K562 (cell line): ENCODE results near the gene EFCAB13. TPM values are rescaled to one million over a fixed set of nuclear protein-coding genes. Genes with fewer than 3 reads are reported as not detected.

ENCODE experiments used
- ATAC-seq: fragments of 200-7000 bp; cut with Tn5 transposase; 3 replicates; pipeline ENCODE4 v1.9.1; 2020; ENCODE audit warnings: moderate library complexity
- BruUV-seq: library from RNA; stranded (reverse); fragments of 400-500 nt; replicated peaks from 2 replicates; lab custom pipeline; 2021; lab: Mats Ljungman, UMichigan
- CTCF ChIA-PET: fragments of 300-600 bp; formaldehyde crosslinking; extraction: SDS; loops from one replicate; lab custom pipeline; 2021; ENCODE audit warnings: low intra/inter-chr PET ratio; lab: Yijun Ruan, JAX
- POLR2A ChIA-PET: fragments of 300-600, 350-650 bp; sonication (Branson Sonifier 250); formaldehyde crosslinking; extraction: SDS; loops from one replicate; lab custom pipeline; 2021; ENCODE audit warnings: antibody characterized with exemption, inconsistent platforms; lab: Yijun Ruan, JAX
- DNase-seq, 4 experiments: peaks; one replicate each; pipeline versions ENCODE4 v3.0.0 to v3.0.0-alpha.2; 2011 to 2018; ENCODE audit warnings: low spot score in 3 of 4, mixed read lengths in 3 of 4; ENCODE audit errors: extremely low read depth in 1 of 4
- FAIRE-seq: peaks from 2 replicates; lab custom pipeline; 2011; peaks lifted over from hg19 to GRCh38; lab: Jason Lieb, UNC
- H2AFZ ChIP-seq: 2 replicates; pipeline ENCODE4 v1.6.0; 2011; ENCODE audit warnings: low read depth, low read length, control low read depth, inconsistent platforms
- H3K27ac ChIP-seq: fragments of 200-600 bp; 3 replicates; pipeline ENCODE4 v1.8.0; 2011; ENCODE audit warnings: low read depth, mild to moderate bottlenecking, control low read depth, inconsistent platforms, low read length, moderate library complexity, mixed read lengths; ENCODE audit errors: extremely low read depth
- H3K27me3 ChIP-seq, 2 experiments: fragments of 300-600 bp in 1 of 2; 2 replicates in 1 of 2; 3 replicates in 1 of 2; pipeline versions ENCODE4 v1.6.0 to v1.8.0; 2011; ENCODE audit warnings: inconsistent platforms in 2 of 2, low read length in 2 of 2, mild to moderate bottlenecking in 1 of 2, mixed read lengths in 1 of 2, moderate library complexity in 1 of 2; ENCODE audit not compliant: control insufficient read depth in 2 of 2, insufficient read depth in 2 of 2
- H3K36me3 ChIP-seq: fragments of 300-600 bp; 3 replicates; pipeline ENCODE4 v1.8.0; 2011; ENCODE audit warnings: mild to moderate bottlenecking, low read length, inconsistent platforms; ENCODE audit not compliant: control insufficient read depth, insufficient read depth
- H3K4me1 ChIP-seq, 2 experiments: fragments of 200-600 bp in 1 of 2; replicated peaks in 1 of 2; 2 replicates in 1 of 2; 3 replicates in 1 of 2; pipeline versions ENCODE4 v1.5.1 to v1.8.0; 2011; ENCODE audit warnings: inconsistent platforms in 2 of 2, low read length in 2 of 2, mild to moderate bottlenecking in 1 of 2, mixed read lengths in 1 of 2, moderate library complexity in 1 of 2; ENCODE audit not compliant: control insufficient read depth in 2 of 2, insufficient read depth in 2 of 2
- H3K4me2 ChIP-seq: 2 replicates; pipeline ENCODE4 v1.6.1; 2011; ENCODE audit warnings: low read length, control low read depth, inconsistent platforms, mixed read lengths; ENCODE audit not compliant: insufficient read depth
- H3K4me3 ChIP-seq: fragments of 200-600 bp; sonication (generic), shearing (Covaris generic); 2 replicates; pipeline ENCODE4 v1.5.1; 2016; ENCODE audit warnings: control low read depth, inconsistent platforms
- H3K79me2 ChIP-seq: fragments of 200-600 bp; 3 replicates; pipeline ENCODE4 v1.8.0; 2011; ENCODE audit warnings: low read length, inconsistent platforms; ENCODE audit not compliant: control insufficient read depth, insufficient read depth
- H3K9ac ChIP-seq, 2 experiments: 2 replicates each; pipeline versions ENCODE4 v1.6.0 to v1.6.1; 2011; ENCODE audit warnings: low read depth in 2 of 2, low read length in 2 of 2, control low read depth in 1 of 2, inconsistent platforms in 1 of 2, mild to moderate bottlenecking in 1 of 2, mixed read lengths in 1 of 2; ENCODE audit not compliant: insufficient read depth in 1 of 2
- H3K9me1 ChIP-seq: one replicate; pipeline ENCODE4 v1.6.0; 2011; ENCODE audit warnings: inconsistent platforms, mild to moderate bottlenecking, low read length, moderate library complexity; ENCODE audit not compliant: control insufficient read depth, insufficient read depth
- H3K9me3 ChIP-seq: replicated peaks from 2 replicates; pipeline ENCODE4 v1.5.1; 2011; ENCODE audit warnings: low read depth, low read length, inconsistent platforms; ENCODE audit not compliant: control insufficient read depth, insufficient read depth
- H4K20me1 ChIP-seq: replicated peaks from 2 replicates; pipeline ENCODE4 v1.6.1; 2011; ENCODE audit warnings: low read length, inconsistent platforms, mixed read lengths; ENCODE audit not compliant: control insufficient read depth, insufficient read depth
- BRF1 ChIP-seq: IDR thresholded peaks from 3 replicates; pipeline ENCODE4 v1.6.1; 2011; ENCODE audit warnings: borderline replicate concordance, mild to moderate bottlenecking; ENCODE audit not compliant: insufficient read length; ENCODE audit errors: extremely low read depth
- CHCHD3 ChIP-seq: fragments of 250-450 bp; sonication (Bioruptor Pico); IDR thresholded peaks from 2 replicates; pipeline ENCODE4 v2.1.2; 2022; ENCODE audit warnings: mild to moderate bottlenecking
- CREBBP ChIP-seq: IDR thresholded peaks from one replicate; pipeline ENCODE4 v1.6.1; 2012; ENCODE audit warnings: low read depth, mild to moderate bottlenecking, control low read depth, inconsistent platforms, low read length
- CREM ChIP-seq: IDR thresholded peaks from 2 replicates; pipeline ENCODE4 v1.6.1; 2014; ENCODE audit warnings: antibody characterized with exemption, low read depth
- ETS1 ChIP-seq: conservative IDR thresholded peaks from 2 replicates; pipeline ENCODE4 v1.6.1; 2011; ENCODE audit warnings: low read depth, mild to moderate bottlenecking, low read length; ENCODE audit not compliant: control insufficient read depth
- FOS ChIP-seq: IDR thresholded peaks from 3 replicates; pipeline ENCODE4 v1.6.1; 2011; ENCODE audit not compliant: insufficient read length; ENCODE audit errors: extremely low read depth
- GATAD2B ChIP-seq: fragments of 450-650 bp; IDR thresholded peaks from 2 replicates; pipeline ENCODE4 v1.6.1; 2017; ENCODE audit warnings: mild to moderate bottlenecking, borderline replicate concordance
- HDGF ChIP-seq: fragments of 450-650 bp; IDR thresholded peaks from 2 replicates; pipeline ENCODE4 v1.6.1; 2016
- HMG20B ChIP-seq: fragments of 250-450 bp; sonication (Bioruptor Pico); IDR thresholded peaks from 2 replicates; pipeline ENCODE4 v1.5.0; 2021; ENCODE audit warnings: mild to moderate bottlenecking
- JUND ChIP-seq, 2 experiments: IDR thresholded peaks; 2 replicates in 1 of 2; 3 replicates in 1 of 2; pipeline ENCODE4 v1.6.1; 2011; ENCODE audit warnings: borderline replicate concordance in 2 of 2, low read depth in 2 of 2, low read length in 2 of 2, improper control_type of control experiment in 1 of 2, missing biosample characterization in 1 of 2, missing genetic modification characterization in 1 of 2, missing genetic modification reagents in 1 of 2
- MXD1 ChIP-seq: fragments of 250-450 bp; sonication (Bioruptor Pico); IDR thresholded peaks from 2 replicates; pipeline ENCODE4 v1.8.0; 2021; ENCODE audit warnings: borderline replicate concordance, mild to moderate bottlenecking, moderate library complexity; ENCODE audit not compliant: poor library complexity, severe bottlenecking
- NR2F6 ChIP-seq: fragments of 450-650 bp; formaldehyde crosslinking; IDR thresholded peaks from 2 replicates; pipeline ENCODE4 v1.4.0; 2020; ENCODE audit warnings: mild to moderate bottlenecking
- PTTG1 ChIP-seq: fragments of 450-650 bp; IDR thresholded peaks from 2 replicates; pipeline ENCODE4 v1.6.1; 2016; ENCODE audit warnings: low read depth, mild to moderate bottlenecking, missing genetic modification characterization, missing compliant biosample characterization
- TAF9B ChIP-seq: fragments of 450-650 bp; IDR thresholded peaks from 2 replicates; pipeline ENCODE4 v1.6.1; 2018; ENCODE audit warnings: mild to moderate bottlenecking; ENCODE audit not compliant: partially characterized antibody
- THRB ChIP-seq: fragments of 450-650 bp; formaldehyde crosslinking; conservative IDR thresholded peaks from 2 replicates; pipeline ENCODE4 v1.4.0; 2022; ENCODE audit warnings: mild to moderate bottlenecking, missing genetic modification characterization
- ZNF253 ChIP-seq: fragments of 250-450 bp; sonication (Bioruptor Pico); conservative IDR thresholded peaks from 2 replicates; pipeline ENCODE4 v1.6.1; 2021; ENCODE audit warnings: mild to moderate bottlenecking
- ZNF41 ChIP-seq: fragments of 250-450 bp; sonication (Bioruptor Pico); conservative IDR thresholded peaks from 2 replicates; pipeline ENCODE4 v1.4.0; 2020; ENCODE audit warnings: mild to moderate bottlenecking
- ZNF444 ChIP-seq: fragments of 250-450 bp; sonication (Bioruptor Pico); IDR thresholded peaks from 2 replicates; pipeline ENCODE4 v1.4.0; 2020; ENCODE audit warnings: mild to moderate bottlenecking, moderate library complexity
- WGBS: fragments of 100-300 bp; shearing (Covaris generic); methylation state at CpG from one replicate; pipeline ENCODE4 v1.1.6; 2016; ENCODE audit warnings: low coverage, mixed read lengths; ENCODE audit not compliant: insufficient coverage; ENCODE audit errors: missing lambda C conversion rate; 5-methylcytosine and 5-hydroxymethylcytosine counted together
- in situ Hi-C: fragments of 300-500 bp; cut with MboI; formaldehyde crosslinking; loops from 4 replicates; pipeline ENCODE4 v1.15.0; 2018; ENCODE audit warnings: inconsistent platforms, mixed read lengths
- intact Hi-C: fragments of 100-400 bp; cut with micrococcal nuclease; formaldehyde crosslinking; loops from 2 replicates; pipeline ENCODE4 v1.14.2; 2022
- polyA plus RNA-seq, 8 experiments: library from polyadenylated mRNA; depleted of rRNA in 4 of 8; stranded (reverse) in 5 of 8; unstranded in 3 of 8; fragments of >200 nt; fragmentation: Nextera tagmentation in 2 of 8; fragmentation: Illumina TruSeq in 1 of 8; extraction: Ambion mirVana in 2 of 8; extraction: Trizol in 1 of 8; gene quantifications; 2 replicates each; pipeline versions ENCODE4 v1.2.1 to v1.2.3, GENCODE V29; 2011 to 2014; ENCODE audit warnings: inconsistent platforms in 1 of 8, missing spikeins in 1 of 8
- total RNA-seq, 7 experiments: library from RNA; depleted of rRNA in 6 of 7; stranded (reverse); fragments of >200 nt in 6 of 7; fragmentation: Illumina TruSeq in 2 of 7; extraction: Trizol in 2 of 7; gene quantifications; 2 replicates each; pipeline versions ENCODE4 v1.2.1 to v1.2.3, GENCODE V29; 2011 to 2021; ENCODE audit warnings: low replicate concordance in 1 of 7

The EFCAB13 gene
- total and polyA plus RNA-seq, 9 of the 15 experiments (the other 6 are each of a cell fraction or from before 2014, with no cell fraction given), result 0.32 to 1.3 (median 0.95) TPM

GRCh38 chr17:47295874-47296255, 27.9 kb upstream of the EFCAB13 start:
- Histone ChIP-seq H3K36me3 (no peaks in the 10 kb centered on the region), H3K79me2 (no peaks in the 10 kb centered on the region), H3K4me2 (no peak overlapping the region), H3K27me3 (no peaks in the 10 kb centered on the region), H3K9me3 (no peaks in the 10 kb centered on the region), H4K20me1 (no peaks in the 10 kb centered on the region), H3K9ac (no peak overlapping the region), H3K9me1 (peaks cover 3% of the 10 kb centered on the region), H2AFZ (no peak overlapping the region), H3K4me1 (peaks cover 27 to 29% of the 10 kb centered on the region in 2 experiments), H3K27ac (no peak overlapping the region), H3K4me3 (no peak overlapping the region)
- in situ Hi-C loops (no loop called here), intact Hi-C loops (no loop called here)
- FAIRE-seq (no peak), ATAC-seq (no peak), DNase-seq (no peak)
- ChIA-PET CTCF (no interaction called here), POLR2A (interaction anchor here (0.9 kb wide), 1 partner anchor 105 kb away, joined by 3 read pairs; no protein-coding TSS in a partner anchor)
- WGBS, result 68% methylated on average over 6 of the region's 6 CpGs
- BruUV-seq, result no TSS peak
- no peak for TF ChIP-seq TAF9B
- no peak for TF ChIP-seq CREBBP
- TF ChIP-seq JUND (IDR thresholded peaks at IDR 0.05; ENCODE audit: borderline replicate concordance, low read depth, low read length), result no peak
- TF ChIP-seq JUND (tag; IDR thresholded peaks at IDR 0.05; ENCODE audit: borderline replicate concordance, low read depth, low read length), result no peak
- no peak for TF ChIP-seq HDGF
- TF ChIP-seq ETS1, result no peak
- no peak for TF ChIP-seq CREM
- no peak for TF ChIP-seq PTTG1
- no peak for TF ChIP-seq BRF1
- TF ChIP-seq ZNF253 (CRISPR knock-in tag), result no peak
- TF ChIP-seq ZNF41 (CRISPR knock-in tag), result no peak
- TF ChIP-seq NR2F6 (CRISPR knock-in tag), result no peak
- TF ChIP-seq GATAD2B, result no peak
- no peak for TF ChIP-seq THRB
- no peak for TF ChIP-seq HMG20B
- no peak for TF ChIP-seq MXD1
- no peak for TF ChIP-seq CHCHD3 (CRISPR knock-in tag)
- no peak for TF ChIP-seq ZNF444 (CRISPR knock-in tag)
- no peak for TF ChIP-seq FOS
